Immature natural killer cell (primary cell): ENCODE measurements around the gene AGXT. TPM values are rescaled to one million over a fixed set of nuclear protein-coding genes. Genes with fewer than 3 reads are reported as not detected.

Source experiments
- DNase-seq, 3 donors: peaks; one replicate each; pipeline ENCODE4 v3.0.0; 2022; ENCODE audit warnings: mixed read lengths in 1 of 3
- H3K27ac Mint-ChIP-seq, 6 donors: one replicate each; pipeline ENCODE4 v1.8.0; 2020; ENCODE audit warnings: mixed read lengths in 6 of 6, mild to moderate bottlenecking in 5 of 6, inconsistent platforms in 4 of 6, moderate library complexity in 3 of 6
- H3K27me3 Mint-ChIP-seq, 3 donors: one replicate each; pipeline ENCODE4 v1.8.0; 2020 to 2021; ENCODE audit warnings: low read depth in 3 of 3, mild to moderate bottlenecking in 3 of 3, mixed read lengths in 3 of 3, moderate library complexity in 3 of 3, inconsistent platforms in 1 of 3
- H3K36me3 Mint-ChIP-seq, 3 donors: one replicate each; pipeline ENCODE4 v1.8.0; 2020; ENCODE audit warnings: mixed read lengths in 3 of 3, inconsistent platforms in 2 of 3, mild to moderate bottlenecking in 2 of 3
- H3K4me1 Mint-ChIP-seq, 2 donors: one replicate each; pipeline ENCODE4 v1.8.0; 2020; ENCODE audit warnings: inconsistent platforms in 2 of 2, mild to moderate bottlenecking in 2 of 2, mixed read lengths in 2 of 2, moderate library complexity in 1 of 2
- H3K4me3 Mint-ChIP-seq, 5 donors: one replicate each; pipeline ENCODE4 v1.8.0; 2020; ENCODE audit warnings: mild to moderate bottlenecking in 5 of 5, mixed read lengths in 5 of 5, inconsistent platforms in 3 of 5, moderate library complexity in 3 of 5
- H3K9me3 Mint-ChIP-seq, 6 donors: one replicate each; pipeline ENCODE4 v1.8.0; 2020; ENCODE audit warnings: mild to moderate bottlenecking in 6 of 6, mixed read lengths in 6 of 6, inconsistent platforms in 4 of 6, moderate library complexity in 3 of 6
- polyA plus RNA-seq, 3 donors: library from polyadenylated mRNA; unstranded; fragments of 300-500 nt; fragmentation: Illumina TruSeq; gene quantifications; one replicate each; pipeline ENCODE4 v1.2.3, GENCODE V29; 2021

Gene AGXT
- polyA plus RNA-seq, 3 donors from 2014 or later, result not detected

DNA sequence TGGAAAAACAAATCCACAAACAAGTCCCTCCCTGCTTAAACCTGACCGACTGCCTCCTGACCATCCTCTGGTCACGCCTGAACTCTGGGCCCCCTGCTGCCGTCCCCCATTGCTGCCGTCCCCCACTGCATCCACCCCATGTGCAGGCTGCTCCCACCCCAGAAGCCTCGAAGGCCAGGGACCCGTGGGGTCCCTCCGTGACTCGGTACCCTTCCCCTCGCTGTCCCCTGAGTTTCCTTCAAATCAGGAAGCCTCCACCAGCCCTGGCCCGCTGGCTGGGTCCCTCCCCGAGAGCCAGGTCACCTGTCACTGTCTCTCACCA lies 17.9 kb upstream of the AGXT start:
- Mint-ChIP-seq H3K4me3 (no peak overlapping the region), H3K4me1 (no peaks in the 10 kb centered on the region), H3K27me3 (peaks cover 0 to 3% (median 2%) of the 10 kb centered on the region in 3 donors), H3K27ac (no peak overlapping the region), H3K9me3 (peaks cover 0 to 6% (median 1%) of the 10 kb centered on the region in 6 donors), H3K36me3 (peaks cover 0 to 4% (median 0%) of the 10 kb centered on the region in 3 donors)
- no peak for DNase-seq

- Mint-ChIP-seq H3K27me3 (peaks cover 0 to 3% (median 2%) of the 10 kb centered on the region in 3 donors), H3K27ac (no peak overlapping the region), H3K4me3 (no peak overlapping the region), H3K36me3 (peaks cover 0 to 4% (median 0%) of the 10 kb centered on the region in 3 donors), H3K9me3 (peaks cover 0 to 6% (median 1%) of the 10 kb centered on the region in 6 donors), H3K4me1 (no peaks in the 10 kb centered on the region)
- DNase-seq, result peak; percentile 53 to 67 (median 59)
Observed at GRCh38 chr2:240851078-240851991, 17.3 kb upstream of the AGXT start.

DNA sequence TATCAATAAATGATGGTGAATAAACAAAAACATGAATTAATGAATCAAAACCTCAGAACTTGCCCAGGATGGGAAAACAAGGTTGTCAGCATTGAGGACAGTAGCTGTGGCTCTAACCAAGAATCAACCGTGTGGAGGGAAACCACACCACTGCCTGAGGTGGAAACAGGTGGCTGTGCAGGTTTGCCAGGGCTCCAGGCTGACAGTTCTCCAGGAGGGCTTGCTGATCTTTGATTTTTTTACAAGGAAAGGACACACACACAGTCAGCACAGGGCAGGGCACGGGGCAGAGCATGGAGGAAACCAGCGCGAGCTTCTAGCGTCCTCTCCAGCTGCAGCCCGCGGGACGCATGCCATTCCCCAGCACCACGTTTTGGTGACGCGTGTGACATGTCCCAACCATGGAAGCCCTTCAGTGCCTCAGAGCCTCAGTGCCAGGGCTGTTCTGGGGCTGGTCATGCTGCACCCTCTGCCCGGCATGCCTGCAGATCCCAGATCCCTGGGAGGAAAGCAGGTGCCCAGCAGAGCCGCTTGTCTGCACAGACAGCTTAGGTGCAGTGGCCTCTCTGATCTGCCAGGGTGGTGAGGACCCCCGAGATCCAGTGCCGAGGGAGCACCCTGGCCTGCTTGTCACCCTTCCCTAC lies 15.8 kb upstream of the AGXT start:
- Mint-ChIP-seq H3K4me1 (no peaks in the 10 kb centered on the region), H3K27me3 (peaks cover 0 to 4% (median 0%) of the 10 kb centered on the region in 3 donors), H3K27ac (no peak overlapping the region), H3K4me3 (no peak overlapping the region), H3K9me3 (peaks cover 0 to 6% (median 1%) of the 10 kb centered on the region in 6 donors), H3K36me3 (peaks cover 0 to 4% (median 0%) of the 10 kb centered on the region in 3 donors)
- DNase-seq, result no peak

DNA sequence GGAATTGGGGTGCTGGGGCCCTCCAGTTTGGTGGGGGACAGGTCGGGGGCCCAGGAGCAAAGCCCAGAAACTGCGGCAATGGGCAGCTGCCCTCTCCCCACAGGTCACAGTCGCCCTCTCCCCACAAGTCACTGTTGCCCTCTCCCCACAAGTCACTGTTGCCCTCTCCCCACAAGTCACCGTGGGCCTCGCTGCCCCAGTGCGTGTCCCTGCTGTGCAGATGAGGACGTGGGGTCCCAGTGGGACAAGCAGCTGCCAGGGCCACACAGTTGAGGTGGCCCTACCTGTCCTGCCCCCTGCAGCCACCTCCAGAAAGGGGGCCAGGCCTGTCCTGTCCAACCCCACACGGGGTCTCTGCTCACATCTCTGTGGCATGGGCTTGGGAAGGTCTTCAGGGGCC lies 13.0 kb upstream of the AGXT start:
- H3K9me3 Mint-ChIP-seq, result peaks cover 0 to 6% (median 1%) of the 10 kb centered on the region in 6 donors
- H3K4me1 Mint-ChIP-seq, result no peaks in the 10 kb centered on the region
- H3K36me3 Mint-ChIP-seq, result peaks cover 0 to 4% (median 0%) of the 10 kb centered on the region in 3 donors
- H3K4me3 Mint-ChIP-seq, result no peak overlapping the region
- peaks cover 0 to 2% (median 0%) of the 10 kb centered on the region in 3 donors for H3K27me3 Mint-ChIP-seq
- DNase-seq, result no peak
- no peak overlapping the region for H3K27ac Mint-ChIP-seq

DNA sequence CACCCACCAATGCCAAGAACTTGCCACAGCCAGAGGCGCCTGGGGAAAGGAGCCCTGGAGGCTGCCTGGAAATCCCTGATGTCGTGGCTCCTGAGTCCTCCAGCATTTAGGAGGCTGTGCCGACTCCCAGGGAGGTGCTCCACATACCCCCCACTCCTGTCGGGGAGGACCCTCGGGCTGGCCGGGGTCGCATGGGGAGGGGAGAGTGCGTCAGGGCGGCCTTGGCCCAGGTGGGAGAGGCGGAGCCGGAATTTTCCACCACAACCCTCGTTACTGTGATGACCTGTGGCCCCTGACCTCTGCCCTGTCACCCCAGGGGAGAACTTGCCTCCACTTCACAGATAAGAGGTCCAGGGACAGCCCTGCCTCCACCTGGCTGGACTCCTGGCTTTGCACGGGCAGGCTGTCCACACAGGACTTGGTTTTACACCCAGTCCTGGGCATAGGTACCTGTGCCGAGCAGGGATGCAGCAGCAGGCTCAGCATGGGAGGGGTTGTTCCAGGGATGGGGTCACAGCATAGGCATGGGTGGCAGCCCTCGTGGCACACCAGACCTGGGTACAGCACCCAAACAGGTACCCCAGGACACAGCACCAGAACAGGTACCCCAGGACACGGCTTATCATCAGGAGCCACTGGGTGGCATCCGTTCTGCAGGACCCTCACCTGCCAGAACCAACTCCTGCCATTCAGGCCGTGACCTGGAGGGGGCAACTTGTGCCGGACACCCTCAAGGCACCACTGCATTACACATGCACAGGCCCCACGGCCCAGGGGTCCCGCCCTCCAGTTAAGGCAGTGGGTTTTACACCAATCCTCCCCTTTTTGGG lies 12.3 kb upstream of the AGXT start:
- H3K27ac Mint-ChIP-seq, result no peak overlapping the region
- H3K9me3 Mint-ChIP-seq, result peaks cover 0 to 6% (median 1%) of the 10 kb centered on the region in 6 donors
- DNase-seq, result no peak
- H3K4me3 Mint-ChIP-seq, result no peak overlapping the region
- peaks cover 0 to 2% (median 0%) of the 10 kb centered on the region in 3 donors for H3K27me3 Mint-ChIP-seq
- H3K4me1 Mint-ChIP-seq, result no peaks in the 10 kb centered on the region
- H3K36me3 Mint-ChIP-seq, result peaks cover 0 to 4% (median 0%) of the 10 kb centered on the region in 3 donors

- Mint-ChIP-seq H3K27ac (no peak overlapping the region), H3K4me1 (no peaks in the 10 kb centered on the region), H3K36me3 (peaks cover 0 to 4% (median 0%) of the 10 kb centered on the region in 3 donors), H3K27me3 (peaks cover 0 to 2% (median 0%) of the 10 kb centered on the region in 3 donors), H3K9me3 (peaks cover 0 to 6% (median 1%) of the 10 kb centered on the region in 6 donors), H3K4me3 (no peak overlapping the region)
- DNase-seq, result no peak
Observed at GRCh38 chr2:240857039-240858008, 11.3 kb upstream of the AGXT start.

DNA sequence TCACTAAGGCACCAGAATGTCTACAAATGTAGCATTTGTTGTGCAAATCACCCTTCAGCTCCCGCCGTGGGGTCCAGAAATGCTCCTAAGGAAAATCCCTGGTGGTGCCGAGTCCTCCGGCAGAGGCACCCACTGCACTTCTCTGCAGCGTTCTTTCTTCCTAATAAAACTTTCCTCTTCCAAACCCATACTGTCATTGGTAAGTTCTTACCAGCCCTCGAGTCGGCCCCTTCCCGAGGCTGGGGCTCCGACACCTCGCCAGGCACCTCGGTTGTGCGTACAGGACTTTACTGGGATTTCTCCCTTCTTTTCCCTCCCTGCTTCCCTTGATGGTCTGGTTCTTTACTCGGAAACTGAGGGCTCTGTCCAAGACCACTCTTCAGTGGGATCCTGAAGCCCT lies 10.3 kb upstream of the AGXT start:
- Mint-ChIP-seq H3K36me3 (peaks cover 0 to 4% (median 0%) of the 10 kb centered on the region in 3 donors), H3K27me3 (peaks cover 0 to 2% (median 0%) of the 10 kb centered on the region in 3 donors), H3K9me3 (peaks cover 0 to 6% (median 1%) of the 10 kb centered on the region in 6 donors), H3K4me3 (no peak overlapping the region), H3K4me1 (no peaks in the 10 kb centered on the region), H3K27ac (no peak overlapping the region)
- no peak for DNase-seq

DNA sequence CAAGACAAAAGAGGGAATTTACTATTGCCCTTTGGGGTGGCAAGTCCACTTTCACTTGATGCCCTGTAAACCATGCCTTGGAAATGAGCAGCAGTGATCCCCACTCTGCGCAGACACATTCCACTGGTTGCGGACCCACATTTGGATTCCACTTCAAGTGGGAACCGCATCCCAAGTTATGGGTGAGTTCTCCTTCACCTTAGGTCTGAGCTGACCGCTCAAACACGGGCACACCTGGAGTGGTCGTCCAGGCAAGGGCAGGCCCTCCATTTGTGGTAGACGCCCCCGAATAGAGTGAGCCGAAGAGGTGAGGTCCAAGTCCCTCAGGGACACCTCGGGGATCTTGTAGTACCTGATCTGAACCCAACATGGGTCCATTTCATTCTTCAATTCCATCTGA lies 9.8 kb upstream of the AGXT start:
- no peak for DNase-seq
- Mint-ChIP-seq H3K9me3 (peaks cover 0 to 6% (median 1%) of the 10 kb centered on the region in 6 donors), H3K4me1 (no peaks in the 10 kb centered on the region), H3K4me3 (no peak overlapping the region), H3K27ac (no peak overlapping the region), H3K36me3 (peaks cover 0 to 4% (median 0%) of the 10 kb centered on the region in 3 donors), H3K27me3 (peaks cover 0 to 2% (median 0%) of the 10 kb centered on the region in 3 donors)

- Mint-ChIP-seq H3K36me3 (no peaks in the 10 kb centered on the region), H3K9me3 (no peaks in the 10 kb centered on the region), H3K27me3 (peaks cover 0 to 6% (median 5%) of the 10 kb centered on the region in 3 donors), H3K27ac (no peak overlapping the region), H3K4me1 (peaks cover 0 to 13% of the 10 kb centered on the region in 2 donors), H3K4me3 (no peak overlapping the region)
- DNase-seq, result no peak
Observed at GRCh38 chr2:240861547-240861946, 7.1 kb upstream of the AGXT start.

- Mint-ChIP-seq H3K9me3 (no peaks in the 10 kb centered on the region), H3K27ac (no peak overlapping the region), H3K36me3 (no peaks in the 10 kb centered on the region), H3K4me3 (no peak overlapping the region), H3K27me3 (peaks cover 2 to 6% (median 5%) of the 10 kb centered on the region in 3 donors), H3K4me1 (peaks cover 0 to 13% of the 10 kb centered on the region in 2 donors)
- no peak for DNase-seq
Observed at GRCh38 chr2:240864475-240864874, 4.1 kb upstream of the AGXT start.

- no peak overlapping the region for H3K27ac Mint-ChIP-seq
- H3K9me3 Mint-ChIP-seq, result no peaks in the 10 kb centered on the region
- peaks cover 2 to 6% (median 5%) of the 10 kb centered on the region in 3 donors for H3K27me3 Mint-ChIP-seq
- H3K36me3 Mint-ChIP-seq, result no peaks in the 10 kb centered on the region
- no peak for DNase-seq
- peak overlapping the region in 1 of 5 donors; percentile 19 for H3K4me3 Mint-ChIP-seq
- H3K4me1 Mint-ChIP-seq, result peaks cover 0 to 13% of the 10 kb centered on the region in 2 donors
Observed at GRCh38 chr2:240865391-240865790, 3.2 kb upstream of the AGXT start.

- peaks cover 0 to 13% of the 10 kb centered on the region in 2 donors for H3K4me1 Mint-ChIP-seq
- no peaks in the 10 kb centered on the region for H3K36me3 Mint-ChIP-seq
- H3K4me3 Mint-ChIP-seq, result no peak overlapping the region
- H3K27ac Mint-ChIP-seq, result no peak overlapping the region
- no peak for DNase-seq
- peaks cover 2 to 6% (median 5%) of the 10 kb centered on the region in 3 donors for H3K27me3 Mint-ChIP-seq
- no peaks in the 10 kb centered on the region for H3K9me3 Mint-ChIP-seq
Observed at GRCh38 chr2:240869109-240869955, 708 bp downstream of the AGXT start.
